SK-N-SH (cell line): Measurements from ENCODE around the gene SFT2D3. TPM values are rescaled to one million over a fixed set of nuclear protein-coding genes. Genes with fewer than 3 reads are reported as not detected.

Experiments used
- CTCF ChIA-PET: fragments of 300-600, 350-600 bp; formaldehyde crosslinking; extraction: SDS; loops from one replicate; lab custom pipeline; 2021; lab: Yijun Ruan, JAX
- POLR2A ChIA-PET: fragments of 350-600 bp; sonication (Branson Sonifier 250); formaldehyde crosslinking; extraction: SDS; loops from one replicate; lab custom pipeline; 2020; ENCODE audit warnings: antibody characterized with exemption, inconsistent platforms; lab: Yijun Ruan, JAX
- DNase-seq: peaks from one replicate; pipeline ENCODE4 v3.0.0; 2012
- H2AFZ ChIP-seq: fragments of 200-600 bp; sonication (generic); 2 replicates; pipeline ENCODE4 v1.8.1; 2016; ENCODE audit warnings: antibody characterized with exemption, mild to moderate bottlenecking, low read depth
- H3F3A ChIP-seq: fragments of 200-600 bp; sonication (generic); replicated peaks from 2 replicates; pipeline ENCODE3; 2016; ENCODE audit warnings: antibody characterized with exemption, mild to moderate bottlenecking; ENCODE audit not compliant: insufficient read depth
- H3K27ac ChIP-seq, 2 experiments: fragments of 200-500 bp in 1 of 2; fragments of 200-600 bp in 1 of 2; sonication (Bioruptor generic) in 1 of 2; sonication (generic), shearing (Covaris generic) in 1 of 2; 2 replicates each; pipeline versions ENCODE4 v1.5.1 to v1.6.1; 2014 to 2016; ENCODE audit warnings: low read depth in 2 of 2, inconsistent platforms in 1 of 2, low read length in 1 of 2, mild to moderate bottlenecking in 1 of 2, mixed read lengths in 1 of 2
- H3K27me3 ChIP-seq: fragments of 200-600 bp; sonication (generic), shearing (Covaris generic); 2 replicates; pipeline ENCODE4 v1.6.1; 2016; ENCODE audit warnings: mixed run types; ENCODE audit not compliant: insufficient read depth
- H3K36me3 ChIP-seq, 2 experiments: fragments of 200-500 bp in 1 of 2; fragments of 200-600 bp in 1 of 2; sonication (Bioruptor generic) in 1 of 2; sonication (generic) in 1 of 2; replicated peaks in 1 of 2; 2 replicates each; pipeline versions ENCODE3 to v1.5.1; 2014 to 2016; ENCODE audit warnings: low read length in 1 of 2, mild to moderate bottlenecking in 1 of 2; ENCODE audit not compliant: insufficient read depth in 2 of 2, control insufficient read depth in 1 of 2
- H3K4me1 ChIP-seq, 2 experiments: fragments of 200-500 bp in 1 of 2; fragments of 200-600 bp in 1 of 2; sonication (Bioruptor generic) in 1 of 2; sonication (generic), shearing (Covaris generic) in 1 of 2; 2 replicates each; pipeline versions ENCODE4 v1.5.1 to v1.6.1; 2014 to 2016; ENCODE audit warnings: low read depth in 1 of 2, low read length in 1 of 2, mixed run types in 1 of 2; ENCODE audit not compliant: insufficient read depth in 2 of 2, control insufficient read depth in 1 of 2
- H3K4me2 ChIP-seq: fragments of 200-600 bp; sonication (generic), shearing (Covaris generic); 2 replicates; pipeline ENCODE4 v1.6.1; 2017; ENCODE audit warnings: mixed run types
- H3K4me3 ChIP-seq, 2 experiments: fragments of 200-500 bp in 1 of 2; fragments of 200-600 bp in 1 of 2; sonication (Bioruptor generic) in 1 of 2; sonication (generic), shearing (Covaris generic) in 1 of 2; 2 replicates each; pipeline versions ENCODE4 v1.5.1 to v1.8.1; 2014 to 2016; ENCODE audit warnings: low read depth in 2 of 2, inconsistent platforms in 1 of 2, low read length in 1 of 2, mild to moderate bottlenecking in 1 of 2, mixed read lengths in 1 of 2, moderate library complexity in 1 of 2
- H3K79me2 ChIP-seq: fragments of 200-600 bp; sonication (generic); 2 replicates; pipeline ENCODE4 v1.8.1; 2017; ENCODE audit warnings: mild to moderate bottlenecking; ENCODE audit not compliant: insufficient read depth
- H3K9ac ChIP-seq: fragments of 200-600 bp; sonication (generic); 2 replicates; pipeline ENCODE4 v1.6.1; 2017; ENCODE audit warnings: mixed run types
- H3K9me2 ChIP-seq: fragments of 200-600 bp; sonication (generic); 2 replicates; pipeline ENCODE4 v1.6.1; 2017; ENCODE audit warnings: mixed run types
- H3K9me3 ChIP-seq: fragments of 200-600 bp; sonication (generic); 2 replicates; pipeline ENCODE4 v1.6.1; 2017; ENCODE audit warnings: mixed run types, mild to moderate bottlenecking, moderate library complexity
- H4K20me1 ChIP-seq: fragments of 200-600 bp; sonication (generic); 2 replicates; pipeline ENCODE4 v1.6.1; 2017; ENCODE audit warnings: mild to moderate bottlenecking, mixed run types; ENCODE audit not compliant: insufficient read depth
- FOSL2 ChIP-seq: IDR thresholded peaks from 2 replicates; pipeline ENCODE4 v1.4.0; 2012; ENCODE audit warnings: low read depth, mild to moderate bottlenecking, moderate library complexity, borderline replicate concordance
- GABPA ChIP-seq: IDR thresholded peaks from 2 replicates; pipeline ENCODE4 v1.4.0; 2012; ENCODE audit warnings: low read depth, mild to moderate bottlenecking
- JUND ChIP-seq: IDR thresholded peaks from 2 replicates; pipeline ENCODE4 v1.4.0; 2012
- POLR2AphosphoS5 ChIP-seq: IDR thresholded peaks from 2 replicates; pipeline ENCODE4 v1.6.1; 2012; ENCODE audit warnings: low read depth, low read length
- TAF1 ChIP-seq: IDR thresholded peaks from 2 replicates; pipeline ENCODE4 v1.6.1; 2012; ENCODE audit warnings: low read depth, mild to moderate bottlenecking, low read length, moderate library complexity, borderline replicate concordance
- WGBS: methylation state at CpG from one replicate; pipeline ENCODE4 v1.1.6; 2017; ENCODE audit warnings: low lambda C conversion rate; 5-methylcytosine and 5-hydroxymethylcytosine counted together
- polyA plus RNA-seq, 3 experiments: library from polyadenylated mRNA; depleted of rRNA; stranded (reverse); fragments of >200 nt; gene quantifications; 2 replicates each; pipeline ENCODE4 v1.2.3, GENCODE V29; 2012
- TF ChIP-seq, protein P1 (sequence below): fragments of 150-350 bp; IDR thresholded peaks from 2 replicates; pipeline ENCODE4 v1.6.1; 2016; ENCODE audit warnings: mild to moderate bottlenecking, low read depth, low read length
- TF ChIP-seq, protein P2 (sequence below): IDR thresholded peaks from 2 replicates; pipeline ENCODE4 v1.6.1; 2012; ENCODE audit warnings: mild to moderate bottlenecking, low read depth, low read length, moderate library complexity
- TF ChIP-seq, protein P3 (sequence below): IDR thresholded peaks from 2 replicates; pipeline ENCODE4 v1.4.0; 2012; ENCODE audit warnings: low read depth, borderline replicate concordance

The SFT2D3 gene
- polyA plus RNA-seq, 1 of the 3 experiments (the other 2 are of a cell fraction), result 3.2 TPM

DNA sequence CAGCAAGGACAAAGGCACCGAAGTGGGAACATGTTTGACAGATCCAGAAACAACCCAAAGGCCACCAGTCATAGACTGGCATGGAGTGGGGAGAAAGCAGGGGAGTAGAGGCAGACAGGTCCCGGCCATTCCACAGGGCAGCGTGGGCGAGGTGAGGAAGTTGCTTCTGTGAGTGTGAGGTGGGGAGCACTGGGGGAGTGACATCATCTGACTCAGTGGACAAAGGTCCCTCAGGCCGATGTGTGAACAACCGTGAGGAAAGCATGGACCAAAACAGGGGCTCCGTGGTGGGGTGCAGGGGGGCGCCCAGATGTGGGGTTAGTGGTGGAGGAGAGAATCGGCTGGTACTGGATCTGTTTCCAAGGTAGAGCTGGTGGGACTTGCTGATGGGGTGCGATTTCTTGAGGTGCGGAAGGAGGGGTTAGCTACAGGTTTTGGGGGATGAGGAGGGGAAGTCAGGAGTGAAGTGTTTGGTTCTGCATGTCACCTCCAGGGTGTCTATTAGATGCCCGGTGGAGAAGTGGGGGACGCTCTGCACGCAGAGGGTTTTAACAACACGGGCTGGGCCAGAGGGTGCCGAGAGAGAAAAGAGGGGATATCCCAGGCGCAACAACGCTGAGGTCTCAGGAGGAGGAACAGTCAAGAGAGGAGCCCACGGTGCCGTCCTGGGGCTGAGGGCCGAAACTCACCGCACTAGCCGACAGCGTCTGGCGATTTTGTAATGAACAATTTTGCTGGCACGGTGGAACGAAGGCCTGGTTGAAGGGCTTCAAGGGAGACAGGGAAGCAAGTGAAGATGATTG is 2.5 kb upstream of the SFT2D3 start:
- no peaks in the 10 kb centered on the region for H3K9me3 ChIP-seq
- peaks cover 8% of the 10 kb centered on the region for H3F3A ChIP-seq
- no peak for DNase-seq
- peaks cover 0 to 19% of the 10 kb centered on the region in 2 experiments; a peak in 3 of 4 replicates for H3K4me1 ChIP-seq
- ChIA-PET POLR2A (no interaction called here), CTCF (interaction anchor here (1.1 kb wide), 1 partner anchor 108 kb away, joined by 4 read pairs; no protein-coding TSS in a partner anchor)
- no peaks in the 10 kb centered on the region for H3K9me2 ChIP-seq
- no peak overlapping the region for H2AFZ ChIP-seq
- H3K4me2 ChIP-seq, result no peak overlapping the region
- H3K36me3 ChIP-seq, result peaks cover 7 to 13% of the 10 kb centered on the region in 2 experiments
- no peaks in the 10 kb centered on the region for H3K27me3 ChIP-seq
- TF ChIP-seq JUND (no peak), FOSL2 (no peak)
- TF ChIP-seq, protein P1, sequence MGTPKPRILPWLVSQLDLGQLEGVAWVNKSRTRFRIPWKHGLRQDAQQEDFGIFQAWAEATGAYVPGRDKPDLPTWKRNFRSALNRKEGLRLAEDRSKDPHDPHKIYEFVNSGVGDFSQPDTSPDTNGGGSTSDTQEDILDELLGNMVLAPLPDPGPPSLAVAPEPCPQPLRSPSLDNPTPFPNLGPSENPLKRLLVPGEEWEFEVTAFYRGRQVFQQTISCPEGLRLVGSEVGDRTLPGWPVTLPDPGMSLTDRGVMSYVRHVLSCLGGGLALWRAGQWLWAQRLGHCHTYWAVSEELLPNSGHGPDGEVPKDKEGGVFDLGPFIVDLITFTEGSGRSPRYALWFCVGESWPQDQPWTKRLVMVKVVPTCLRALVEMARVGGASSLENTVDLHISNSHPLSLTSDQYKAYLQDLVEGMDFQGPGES, result no peak
- no peaks in the 10 kb centered on the region for H4K20me1 ChIP-seq
- WGBS, result 93% methylated on average over 27 of the region's 27 CpGs
- H3K27ac ChIP-seq, result no peak overlapping the region
- no peak overlapping the region for H3K9ac ChIP-seq
- no peak overlapping the region for H3K4me3 ChIP-seq
- peaks cover 17% of the 10 kb centered on the region for H3K79me2 ChIP-seq

DNA sequence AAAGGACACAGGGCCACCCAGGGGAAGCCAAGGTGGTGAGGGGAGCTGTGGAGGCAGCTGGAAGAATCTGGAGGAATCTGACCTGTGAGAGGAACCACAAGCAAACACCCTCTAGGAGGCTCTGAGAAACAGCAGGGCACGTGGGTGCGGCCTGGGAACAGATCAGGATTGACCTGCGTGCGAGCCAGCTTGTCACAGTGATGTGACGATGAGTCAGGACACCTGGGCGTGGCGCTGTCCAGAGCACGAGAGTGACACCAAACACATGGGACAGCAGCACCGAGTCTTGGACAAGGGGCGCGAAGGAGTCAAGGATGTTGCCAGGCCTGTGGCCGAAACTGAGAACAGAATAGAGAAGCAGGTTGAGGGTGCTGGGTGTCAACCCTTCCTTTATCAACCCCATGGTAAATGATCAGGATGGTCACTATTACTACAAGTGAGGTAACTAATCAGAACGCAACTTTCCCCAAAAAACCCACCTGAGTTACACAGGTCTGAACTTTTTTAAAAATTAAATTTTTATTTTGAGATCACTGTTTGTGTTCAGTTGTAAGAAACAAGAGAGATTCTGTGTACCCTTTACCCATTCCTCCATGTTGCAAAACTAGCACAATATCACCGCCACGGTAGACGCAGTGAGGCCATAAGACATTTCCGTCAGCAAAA is 637 bp upstream of the SFT2D3 start:
- WGBS, result 60% methylated on average over 17 of the region's 17 CpGs
- Histone ChIP-seq H3K9ac (peak overlapping the region; percentile 75), H3K27ac (peak overlapping the region; percentile 64 to 95), H3K9me3 (no peaks in the 10 kb centered on the region), H3K79me2 (peaks cover 30% of the 10 kb centered on the region), H3K4me2 (peak overlapping the region; percentile 97), H3K27me3 (no peaks in the 10 kb centered on the region), H3F3A (peaks cover 18% of the 10 kb centered on the region), H4K20me1 (no peaks in the 10 kb centered on the region), H2AFZ (peak overlapping the region; percentile 82), H3K4me1 (peaks cover 6 to 17% of the 10 kb centered on the region in 2 experiments; a peak in 3 of 4 replicates), H3K4me3 (peak overlapping the region; percentile 60 to 81), H3K9me2 (no peaks in the 10 kb centered on the region), H3K36me3 (peaks cover 15 to 31% of the 10 kb centered on the region in 2 experiments)
- ChIA-PET POLR2A (interaction anchor here (0.6 to 1.0 kb wide), 4 partner anchors 11 to 174 kb away, joined by 3 to 7 read pairs (median 4); partner anchors contain the start of gene IWS1), CTCF (no interaction called here)
- no peak for DNase-seq
- TF ChIP-seq TAF1 (no peak), GABPA (no peak), POLR2AphosphoS5 (no peak)
- TF ChIP-seq, protein P2, sequence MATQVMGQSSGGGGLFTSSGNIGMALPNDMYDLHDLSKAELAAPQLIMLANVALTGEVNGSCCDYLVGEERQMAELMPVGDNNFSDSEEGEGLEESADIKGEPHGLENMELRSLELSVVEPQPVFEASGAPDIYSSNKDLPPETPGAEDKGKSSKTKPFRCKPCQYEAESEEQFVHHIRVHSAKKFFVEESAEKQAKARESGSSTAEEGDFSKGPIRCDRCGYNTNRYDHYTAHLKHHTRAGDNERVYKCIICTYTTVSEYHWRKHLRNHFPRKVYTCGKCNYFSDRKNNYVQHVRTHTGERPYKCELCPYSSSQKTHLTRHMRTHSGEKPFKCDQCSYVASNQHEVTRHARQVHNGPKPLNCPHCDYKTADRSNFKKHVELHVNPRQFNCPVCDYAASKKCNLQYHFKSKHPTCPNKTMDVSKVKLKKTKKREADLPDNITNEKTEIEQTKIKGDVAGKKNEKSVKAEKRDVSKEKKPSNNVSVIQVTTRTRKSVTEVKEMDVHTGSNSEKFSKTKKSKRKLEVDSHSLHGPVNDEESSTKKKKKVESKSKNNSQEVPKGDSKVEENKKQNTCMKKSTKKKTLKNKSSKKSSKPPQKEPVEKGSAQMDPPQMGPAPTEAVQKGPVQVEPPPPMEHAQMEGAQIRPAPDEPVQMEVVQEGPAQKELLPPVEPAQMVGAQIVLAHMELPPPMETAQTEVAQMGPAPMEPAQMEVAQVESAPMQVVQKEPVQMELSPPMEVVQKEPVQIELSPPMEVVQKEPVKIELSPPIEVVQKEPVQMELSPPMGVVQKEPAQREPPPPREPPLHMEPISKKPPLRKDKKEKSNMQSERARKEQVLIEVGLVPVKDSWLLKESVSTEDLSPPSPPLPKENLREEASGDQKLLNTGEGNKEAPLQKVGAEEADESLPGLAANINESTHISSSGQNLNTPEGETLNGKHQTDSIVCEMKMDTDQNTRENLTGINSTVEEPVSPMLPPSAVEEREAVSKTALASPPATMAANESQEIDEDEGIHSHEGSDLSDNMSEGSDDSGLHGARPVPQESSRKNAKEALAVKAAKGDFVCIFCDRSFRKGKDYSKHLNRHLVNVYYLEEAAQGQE, result no peak
- TF ChIP-seq, protein P3, sequence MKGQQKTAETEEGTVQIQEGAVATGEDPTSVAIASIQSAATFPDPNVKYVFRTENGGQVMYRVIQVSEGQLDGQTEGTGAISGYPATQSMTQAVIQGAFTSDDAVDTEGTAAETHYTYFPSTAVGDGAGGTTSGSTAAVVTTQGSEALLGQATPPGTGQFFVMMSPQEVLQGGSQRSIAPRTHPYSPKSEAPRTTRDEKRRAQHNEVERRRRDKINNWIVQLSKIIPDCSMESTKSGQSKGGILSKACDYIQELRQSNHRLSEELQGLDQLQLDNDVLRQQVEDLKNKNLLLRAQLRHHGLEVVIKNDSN, result no peak
